ENCODE results near the gene MAP3K13. TPM values are rescaled to one million over a fixed set of nuclear protein-coding genes. Genes with fewer than 3 reads are reported as not detected.
A peak's percentile ranks its signal among the peaks of the same experiment; 100 is the strongest.

The MAP3K13 gene
- total and polyA plus RNA-seq, 2 of the 13 experiments (the other 11 are each of a cell fraction or from before 2014, with no cell fraction given), result 24.2 to 26.5 TPM

DNA sequence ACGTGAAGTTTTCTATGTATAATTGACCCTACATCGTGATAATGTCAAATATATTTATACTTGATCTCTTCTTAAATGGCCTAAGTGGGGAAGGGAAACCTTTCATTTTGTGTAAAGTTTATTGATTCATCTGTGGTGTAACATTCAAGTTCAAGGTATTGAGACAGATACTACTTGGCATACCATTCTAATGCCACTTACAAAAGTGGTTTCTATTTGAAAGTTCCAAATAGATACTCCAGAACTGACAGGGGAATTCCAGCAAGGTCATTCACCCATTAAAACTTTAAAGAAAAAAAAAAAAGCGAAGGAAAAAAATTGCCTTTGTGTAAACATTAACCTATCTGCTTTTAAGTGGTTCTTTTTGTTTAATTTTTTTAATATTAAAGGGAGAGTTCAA lies 45.3 kb upstream of the MAP3K13 start (continued):
- TF ChIP-seq, protein P1, sequence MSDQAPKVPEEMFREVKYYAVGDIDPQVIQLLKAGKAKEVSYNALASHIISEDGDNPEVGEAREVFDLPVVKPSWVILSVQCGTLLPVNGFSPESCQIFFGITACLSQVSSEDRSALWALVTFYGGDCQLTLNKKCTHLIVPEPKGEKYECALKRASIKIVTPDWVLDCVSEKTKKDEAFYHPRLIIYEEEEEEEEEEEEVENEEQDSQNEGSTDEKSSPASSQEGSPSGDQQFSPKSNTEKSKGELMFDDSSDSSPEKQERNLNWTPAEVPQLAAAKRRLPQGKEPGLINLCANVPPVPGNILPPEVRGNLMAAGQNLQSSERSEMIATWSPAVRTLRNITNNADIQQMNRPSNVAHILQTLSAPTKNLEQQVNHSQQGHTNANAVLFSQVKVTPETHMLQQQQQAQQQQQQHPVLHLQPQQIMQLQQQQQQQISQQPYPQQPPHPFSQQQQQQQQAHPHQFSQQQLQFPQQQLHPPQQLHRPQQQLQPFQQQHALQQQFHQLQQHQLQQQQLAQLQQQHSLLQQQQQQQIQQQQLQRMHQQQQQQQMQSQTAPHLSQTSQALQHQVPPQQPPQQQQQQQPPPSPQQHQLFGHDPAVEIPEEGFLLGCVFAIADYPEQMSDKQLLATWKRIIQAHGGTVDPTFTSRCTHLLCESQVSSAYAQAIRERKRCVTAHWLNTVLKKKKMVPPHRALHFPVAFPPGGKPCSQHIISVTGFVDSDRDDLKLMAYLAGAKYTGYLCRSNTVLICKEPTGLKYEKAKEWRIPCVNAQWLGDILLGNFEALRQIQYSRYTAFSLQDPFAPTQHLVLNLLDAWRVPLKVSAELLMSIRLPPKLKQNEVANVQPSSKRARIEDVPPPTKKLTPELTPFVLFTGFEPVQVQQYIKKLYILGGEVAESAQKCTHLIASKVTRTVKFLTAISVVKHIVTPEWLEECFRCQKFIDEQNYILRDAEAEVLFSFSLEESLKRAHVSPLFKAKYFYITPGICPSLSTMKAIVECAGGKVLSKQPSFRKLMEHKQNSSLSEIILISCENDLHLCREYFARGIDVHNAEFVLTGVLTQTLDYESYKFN (CRISPR knock-in tag; conservative IDR thresholded peaks at IDR 0.05), result 0 out of 2 replicates have a peak, but pooled peaks have one; percentile 22
- TF ChIP-seq, protein P2, sequence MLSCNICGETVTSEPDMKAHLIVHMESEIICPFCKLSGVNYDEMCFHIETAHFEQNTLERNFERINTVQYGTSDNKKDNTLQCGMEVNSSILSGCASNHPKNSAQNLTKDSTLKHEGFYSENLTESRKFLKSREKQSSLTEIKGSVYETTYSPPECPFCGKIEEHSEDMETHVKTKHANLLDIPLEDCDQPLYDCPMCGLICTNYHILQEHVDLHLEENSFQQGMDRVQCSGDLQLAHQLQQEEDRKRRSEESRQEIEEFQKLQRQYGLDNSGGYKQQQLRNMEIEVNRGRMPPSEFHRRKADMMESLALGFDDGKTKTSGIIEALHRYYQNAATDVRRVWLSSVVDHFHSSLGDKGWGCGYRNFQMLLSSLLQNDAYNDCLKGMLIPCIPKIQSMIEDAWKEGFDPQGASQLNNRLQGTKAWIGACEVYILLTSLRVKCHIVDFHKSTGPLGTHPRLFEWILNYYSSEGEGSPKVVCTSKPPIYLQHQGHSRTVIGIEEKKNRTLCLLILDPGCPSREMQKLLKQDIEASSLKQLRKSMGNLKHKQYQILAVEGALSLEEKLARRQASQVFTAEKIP (CRISPR knock-in tag; IDR thresholded peaks at IDR 0.05; ENCODE audit: borderline replicate concordance), result no peak
- TF ChIP-seq, protein P3, sequence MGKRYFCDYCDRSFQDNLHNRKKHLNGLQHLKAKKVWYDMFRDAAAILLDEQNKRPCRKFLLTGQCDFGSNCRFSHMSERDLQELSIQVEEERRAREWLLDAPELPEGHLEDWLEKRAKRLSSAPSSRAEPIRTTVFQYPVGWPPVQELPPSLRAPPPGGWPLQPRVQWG (CRISPR knock-in tag; IDR thresholded peaks at IDR 0.05; ENCODE audit: borderline replicate concordance, low read depth), result no peak
- no peak for TF ChIP-seq ZKSCAN1 (IDR thresholded peaks at IDR 0.05; ENCODE audit: low read length)
- no peak for TF ChIP-seq SP140L (CRISPR knock-in tag; IDR thresholded peaks at IDR 0.05; ENCODE audit: borderline replicate concordance)
- TF ChIP-seq HNRNPK (IDR thresholded peaks at IDR 0.05; ENCODE audit: low read depth, low read length, poor library complexity, severe bottlenecking), result no peak
- TF ChIP-seq MTA3 (CRISPR knock-in tag; IDR thresholded peaks at IDR 0.05), result no peak
- TF ChIP-seq ZNF24 (IDR thresholded peaks at IDR 0.05), result no peak
- TF ChIP-seq PHF5A (CRISPR knock-in tag; IDR thresholded peaks at IDR 0.05; ENCODE audit: low read depth, unreplicated experiment), result no peak
- peak; percentile 84 for TF ChIP-seq ONECUT2 (CRISPR knock-in tag; IDR thresholded peaks at IDR 0.05)
- TF ChIP-seq POGZ (CRISPR knock-in tag; IDR thresholded peaks at IDR 0.05), result no peak
- TF ChIP-seq PHB2 (IDR thresholded peaks at IDR 0.05; ENCODE audit: partially characterized antibody), result no peak
- TF ChIP-seq ZNF546 (CRISPR knock-in tag; conservative IDR thresholded peaks at IDR 0.05), result no peak
- no peak for TF ChIP-seq MEF2D (CRISPR knock-in tag; IDR thresholded peaks at IDR 0.05)
- TF ChIP-seq EHMT2 (IDR thresholded peaks at IDR 0.05; ENCODE audit: borderline replicate concordance, low read depth, low read length), result no peak
- peak; percentile 70 for TF ChIP-seq RARA (CRISPR knock-in tag; IDR thresholded peaks at IDR 0.05)
- TF ChIP-seq NFE2 (CRISPR knock-in tag; IDR thresholded peaks at IDR 0.05), result no peak
- TF ChIP-seq, protein P4, sequence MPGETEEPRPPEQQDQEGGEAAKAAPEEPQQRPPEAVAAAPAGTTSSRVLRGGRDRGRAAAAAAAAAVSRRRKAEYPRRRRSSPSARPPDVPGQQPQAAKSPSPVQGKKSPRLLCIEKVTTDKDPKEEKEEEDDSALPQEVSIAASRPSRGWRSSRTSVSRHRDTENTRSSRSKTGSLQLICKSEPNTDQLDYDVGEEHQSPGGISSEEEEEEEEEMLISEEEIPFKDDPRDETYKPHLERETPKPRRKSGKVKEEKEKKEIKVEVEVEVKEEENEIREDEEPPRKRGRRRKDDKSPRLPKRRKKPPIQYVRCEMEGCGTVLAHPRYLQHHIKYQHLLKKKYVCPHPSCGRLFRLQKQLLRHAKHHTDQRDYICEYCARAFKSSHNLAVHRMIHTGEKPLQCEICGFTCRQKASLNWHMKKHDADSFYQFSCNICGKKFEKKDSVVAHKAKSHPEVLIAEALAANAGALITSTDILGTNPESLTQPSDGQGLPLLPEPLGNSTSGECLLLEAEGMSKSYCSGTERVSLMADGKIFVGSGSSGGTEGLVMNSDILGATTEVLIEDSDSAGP (CRISPR knock-in tag; IDR thresholded peaks at IDR 0.05; ENCODE audit: borderline replicate concordance), result no peak
- TF ChIP-seq ISL2 (CRISPR knock-in tag; IDR thresholded peaks at IDR 0.05), result peak; percentile 38; the same call in 1 of the 2 replicates
- TF ChIP-seq, protein P5, sequence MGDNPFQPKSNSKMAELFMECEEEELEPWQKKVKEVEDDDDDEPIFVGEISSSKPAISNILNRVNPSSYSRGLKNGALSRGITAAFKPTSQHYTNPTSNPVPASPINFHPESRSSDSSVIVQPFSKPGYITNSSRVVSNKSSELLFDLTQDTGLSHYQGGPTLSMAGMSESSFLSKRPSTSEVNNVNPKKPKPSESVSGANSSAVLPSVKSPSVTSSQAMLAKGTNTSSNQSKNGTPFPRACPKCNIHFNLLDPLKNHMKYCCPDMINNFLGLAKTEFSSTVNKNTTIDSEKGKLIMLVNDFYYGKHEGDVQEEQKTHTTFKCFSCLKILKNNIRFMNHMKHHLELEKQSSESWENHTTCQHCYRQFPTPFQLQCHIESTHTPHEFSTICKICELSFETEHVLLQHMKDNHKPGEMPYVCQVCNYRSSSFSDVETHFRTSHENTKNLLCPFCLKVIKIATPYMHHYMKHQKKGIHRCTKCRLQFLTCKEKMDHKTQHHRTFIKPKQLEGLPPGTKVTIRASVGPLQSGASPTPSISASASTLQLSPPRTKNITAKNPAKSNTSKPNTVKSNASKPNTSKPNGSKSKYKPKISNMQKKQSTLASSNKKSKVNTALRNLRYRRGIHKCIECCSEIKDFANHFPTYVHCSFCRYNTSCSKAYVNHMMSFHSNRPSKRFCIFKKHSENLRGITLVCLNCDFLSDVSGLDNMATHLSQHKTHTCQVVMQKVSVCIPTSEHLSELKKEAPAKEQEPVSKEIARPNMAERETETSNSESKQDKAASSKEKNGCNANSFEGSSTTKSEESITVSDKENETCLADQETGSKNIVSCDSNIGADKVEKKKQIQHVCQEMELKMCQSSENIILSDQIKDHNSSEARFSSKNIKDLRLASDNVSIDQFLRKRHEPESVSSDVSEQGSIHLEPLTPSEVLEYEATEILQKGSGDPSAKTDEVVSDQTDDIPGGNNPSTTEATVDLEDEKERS (CRISPR knock-in tag; IDR thresholded peaks at IDR 0.05), result no peak
- TF ChIP-seq FOXO1 (CRISPR knock-in tag; IDR thresholded peaks at IDR 0.05), result no peak

Data from HepG2 (cell line).